Brain pericyte (primary cell): ENCODE data around the gene ZBTB9.
"Not testable (repeated sequence)": the region's sequence is repeated elsewhere in the genome, so short reads cannot be mapped to it uniquely, and the experiment has no call there.

ENCODE experiments used
- DNase-seq: peaks from one replicate; pipeline ENCODE4 v3.0.0-alpha.2; 2012; ENCODE audit warnings: low read depth, low spot score

ZBTB9 gene

GRCh38 chr6:33466075-33466735 is 11.8 kb downstream of the ZBTB9 start:
- DNase-seq: no peak

- DNase-seq: no peak
Measured at GRCh38 chr6:33467091-33467490, 12.7 kb downstream of the ZBTB9 start.

DNA sequence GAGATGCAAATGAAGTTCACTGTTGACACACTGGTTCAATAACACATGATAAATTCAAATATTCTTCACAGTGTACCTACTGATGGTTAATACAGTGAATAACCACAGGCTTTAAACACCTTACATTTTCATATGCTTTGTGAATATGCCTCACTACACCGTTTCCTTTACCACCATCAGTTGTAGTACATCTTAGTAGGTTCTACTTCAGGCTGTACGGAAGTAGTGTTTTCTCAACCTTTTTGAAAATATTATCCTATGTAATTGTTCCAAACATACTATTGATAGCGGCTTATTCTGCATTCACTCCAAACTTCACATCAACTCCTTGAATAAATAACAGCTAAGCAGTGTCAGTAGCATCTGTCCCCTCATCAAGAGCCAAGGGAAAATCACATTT is 15.3 kb downstream of the ZBTB9 start:
- DNase-seq: no peak

GRCh38 chr6:33477864-33478263 is 23.5 kb downstream of the ZBTB9 start:
- no peak for DNase-seq

GRCh38 chr6:33481192-33481591 is 26.8 kb downstream of the ZBTB9 start:
- DNase-seq: no peak

GRCh38 chr6:33482620-33483019 is 28.2 kb downstream of the ZBTB9 start:
- DNase-seq: not testable (repeated sequence)

- DNase-seq: no peak
Measured at GRCh38 chr6:33483678-33484077, 29.3 kb downstream of the ZBTB9 start.

DNA sequence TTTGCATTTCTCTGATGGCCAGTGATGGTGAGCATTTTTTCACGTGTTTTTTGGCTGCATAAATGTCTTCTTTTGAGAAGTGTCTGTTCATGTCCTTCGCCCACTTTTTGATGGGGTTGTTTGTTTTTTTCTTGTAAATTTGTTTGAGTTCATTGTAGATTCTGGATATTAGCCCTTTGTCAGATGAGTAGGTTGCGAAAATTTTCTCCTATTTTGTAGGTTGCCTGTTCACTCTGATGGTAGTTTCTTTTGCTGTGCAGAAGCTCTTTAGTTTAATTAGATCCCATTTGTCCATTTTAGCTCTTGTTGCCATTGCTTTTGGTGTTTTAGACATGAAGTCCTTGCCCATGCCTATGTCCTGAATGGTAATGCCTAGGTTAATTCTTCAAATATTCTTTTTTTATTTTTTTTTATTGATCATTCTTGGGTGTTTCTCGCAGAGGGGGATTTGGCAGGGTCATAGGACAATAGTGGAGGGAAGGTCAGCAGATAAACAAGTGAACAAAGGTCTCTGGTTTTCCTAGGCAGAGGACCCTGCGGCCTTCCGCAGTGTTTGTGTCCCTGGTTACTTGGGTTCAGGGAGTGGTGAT is 30.4 kb downstream of the ZBTB9 start:
- DNase-seq: not testable (repeated sequence)

DNA sequence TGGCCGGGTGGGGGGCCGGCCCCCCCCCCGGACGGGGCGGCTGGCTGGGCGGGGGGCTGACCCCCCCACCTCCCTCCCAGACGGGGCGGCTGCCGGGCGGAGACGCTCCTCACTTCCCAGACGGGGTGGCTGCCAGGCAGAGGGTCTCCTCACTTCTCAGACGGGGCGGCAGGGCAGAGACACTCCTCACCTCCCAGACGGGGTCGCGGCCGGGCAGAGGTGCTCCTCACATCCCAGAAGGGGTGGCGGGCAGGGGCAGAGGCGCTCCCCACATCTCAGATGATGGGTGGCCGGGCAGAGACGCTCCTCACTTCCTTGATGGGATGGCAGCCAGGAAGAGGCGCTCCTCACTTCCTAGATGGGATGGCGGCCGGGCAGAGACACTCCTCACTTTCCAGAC is 31.3 kb downstream of the ZBTB9 start:
- not testable (repeated sequence) for DNase-seq

GRCh38 chr6:33488339-33488738 is 34.0 kb downstream of the ZBTB9 start:
- DNase-seq: no peak

DNA sequence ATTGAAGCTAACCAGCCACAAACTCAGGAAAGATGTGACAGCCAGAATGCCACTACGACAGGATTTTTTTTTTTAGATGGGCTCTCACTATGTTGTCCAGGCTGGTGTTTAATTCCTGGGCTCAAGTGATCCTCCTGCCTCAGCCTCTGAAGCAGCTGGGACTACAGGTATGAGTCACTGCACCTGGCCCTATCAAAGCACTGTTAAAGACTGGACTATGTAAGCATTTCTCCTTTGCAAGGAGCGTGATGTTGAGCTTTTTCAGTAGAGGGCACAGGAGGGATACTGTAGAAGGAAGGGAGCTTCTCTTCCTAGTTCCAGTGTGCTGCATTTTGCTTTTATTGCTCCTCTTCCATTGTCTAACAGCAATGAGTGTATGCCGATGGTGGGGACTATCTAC is 35.8 kb downstream of the ZBTB9 start:
- DNase-seq: no peak

GRCh38 chr6:33490621-33491020 is 36.2 kb downstream of the ZBTB9 start:
- DNase-seq: no peak

DNA sequence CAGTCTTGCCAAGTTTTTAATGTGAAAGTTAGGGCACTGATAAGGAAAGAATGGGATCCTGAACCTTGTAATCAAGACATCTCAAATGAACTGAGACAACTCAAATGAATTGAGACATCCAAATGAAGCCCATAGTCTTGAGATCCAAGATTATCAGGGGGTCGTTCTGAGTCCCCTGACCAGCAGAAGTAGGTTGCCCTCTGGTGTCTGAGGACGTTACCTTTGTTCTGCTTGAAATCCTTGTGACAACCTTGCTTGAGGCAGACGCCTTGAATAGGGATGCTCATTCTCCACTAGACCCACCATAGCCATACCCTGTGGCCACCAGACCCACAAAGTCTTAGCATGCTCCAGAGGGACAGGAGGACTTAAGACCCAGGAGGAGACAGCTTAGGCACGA is 37.7 kb downstream of the ZBTB9 start:
- DNase-seq: no peak

DNA sequence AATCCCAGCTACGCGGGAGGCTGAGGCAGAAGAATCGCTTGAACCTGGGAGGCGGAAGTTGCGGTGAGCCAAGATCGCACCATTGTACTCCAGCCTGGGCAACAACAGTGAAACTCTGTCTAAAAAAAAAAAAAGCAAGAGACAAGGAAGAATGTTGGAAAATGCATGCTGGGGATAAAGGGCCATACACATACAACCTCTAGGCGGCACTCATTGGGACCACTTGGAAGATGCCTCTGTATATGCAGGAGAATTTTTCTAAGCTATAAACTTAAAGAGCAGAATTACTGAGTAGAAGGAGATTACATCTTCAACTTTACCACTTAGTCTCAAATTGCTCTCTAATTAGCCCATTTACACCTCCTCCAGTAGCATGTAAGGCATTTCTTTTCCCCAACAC is 42.8 kb downstream of the ZBTB9 start:
- DNase-seq: no peak

- DNase-seq: no peak
Measured at GRCh38 chr6:33502486-33502885, 48.1 kb downstream of the ZBTB9 start.

DNA sequence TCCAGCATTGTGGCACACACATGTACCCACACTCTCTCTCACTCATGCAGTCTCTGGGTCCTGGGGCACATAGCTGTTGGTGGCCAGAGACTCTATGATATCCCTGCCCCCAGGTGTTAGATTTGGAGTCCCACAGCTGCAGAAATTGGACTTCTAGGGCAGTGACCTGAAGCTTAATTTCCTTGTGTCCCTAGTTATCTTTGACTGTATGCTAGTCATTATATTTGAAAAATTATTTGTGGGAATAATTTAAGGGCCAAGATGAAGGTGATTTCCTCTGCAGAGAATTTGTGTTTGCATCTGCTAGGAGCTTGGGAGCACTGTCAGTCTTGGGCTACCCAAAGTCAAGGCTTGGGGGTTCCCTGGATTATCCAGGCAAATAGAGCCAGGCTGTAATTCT is 50.1 kb downstream of the ZBTB9 start:
- no peak for DNase-seq

- no peak for DNase-seq
Measured at GRCh38 chr6:33505548-33506370, 51.4 kb downstream of the ZBTB9 start.
